ENCODE measurements around the gene LRRC4C.
A peak's percentile ranks its signal among the peaks of the same experiment; 100 is the strongest.

The LRRC4C gene

GRCh38 chr11:41247621-41248020 is 211.8 kb downstream of the LRRC4C start:
- DNase-seq = no peak

DNA sequence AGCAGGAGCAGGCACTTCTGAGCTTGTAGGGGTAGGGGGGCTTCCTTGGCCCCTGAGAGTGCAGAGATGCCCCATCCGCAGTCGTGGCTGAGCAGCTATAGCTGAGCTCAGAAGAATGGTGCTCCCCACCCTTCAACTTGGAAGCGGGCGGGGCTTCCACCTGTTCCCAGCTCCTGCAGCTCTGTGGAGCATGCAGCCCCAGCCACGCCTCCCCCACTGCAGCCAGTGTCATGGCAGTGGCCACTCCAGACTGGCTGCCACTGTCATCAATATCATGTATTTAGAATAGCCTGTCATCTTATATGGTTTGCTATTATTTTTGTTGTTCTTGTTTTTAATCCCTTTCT is 213.1 kb downstream of the LRRC4C start:
- DNase-seq = no peak

DNA sequence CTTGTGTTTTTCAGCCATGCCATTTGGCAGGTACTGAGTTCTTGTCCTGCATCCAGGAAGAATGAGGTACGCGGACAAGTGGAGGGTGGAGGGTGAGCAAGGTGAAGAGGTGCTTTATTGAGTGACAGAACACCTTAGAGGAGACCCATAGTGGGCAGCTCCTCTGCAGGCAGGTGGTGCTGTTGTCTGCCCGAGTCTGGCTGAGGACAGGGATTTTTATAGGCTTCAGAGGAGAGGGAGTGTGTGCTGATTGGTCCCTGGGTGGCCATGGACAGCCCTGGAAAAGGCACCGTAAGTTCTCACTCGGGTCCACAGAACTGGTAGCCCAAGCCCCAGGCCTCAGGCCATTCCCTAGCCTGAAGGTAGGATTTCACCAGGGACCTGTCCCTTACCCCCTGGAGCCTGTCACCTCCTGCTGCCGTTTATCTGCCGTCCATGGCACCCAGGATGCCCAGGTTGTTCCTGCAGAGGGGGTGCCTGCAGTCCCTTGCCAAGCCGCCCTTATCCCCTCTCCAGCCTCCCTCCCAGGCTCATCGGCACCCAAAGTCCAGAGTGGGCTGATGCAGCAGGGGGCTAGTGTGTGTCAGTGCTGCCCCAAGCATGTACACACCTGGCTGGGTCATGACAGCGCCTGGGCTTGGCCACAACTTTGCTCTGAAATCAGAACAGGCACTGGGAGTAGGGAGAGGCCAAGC is 213.6 kb downstream of the LRRC4C start:
- no peak for DNase-seq

DNA sequence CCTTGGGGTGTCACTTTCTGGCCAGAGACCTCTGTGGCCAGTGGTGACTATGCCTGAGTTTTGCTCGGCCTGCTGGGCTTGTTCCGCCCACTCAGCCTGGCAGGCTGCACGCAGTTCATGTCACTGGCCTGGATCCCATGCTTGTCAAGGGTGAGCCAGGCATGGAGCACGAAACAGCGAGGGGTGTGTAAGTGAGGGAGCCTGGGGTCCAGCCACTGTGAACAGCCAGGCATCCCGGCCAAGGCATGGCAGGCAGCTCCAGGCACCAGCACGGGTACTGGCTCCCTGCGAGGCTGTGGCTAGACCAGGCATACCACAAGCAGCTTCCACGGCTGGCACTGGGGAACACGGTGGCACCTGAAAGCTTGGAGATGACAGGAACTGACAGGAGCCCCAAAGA is 214.3 kb downstream of the LRRC4C start:
- DNase-seq = no peak

GRCh38 chr11:41237382-41237781 is 222.1 kb downstream of the LRRC4C start:
- DNase-seq = no peak

- no peak for DNase-seq
Measured at GRCh38 chr11:41235668-41236067, 223.8 kb downstream of the LRRC4C start.

DNA sequence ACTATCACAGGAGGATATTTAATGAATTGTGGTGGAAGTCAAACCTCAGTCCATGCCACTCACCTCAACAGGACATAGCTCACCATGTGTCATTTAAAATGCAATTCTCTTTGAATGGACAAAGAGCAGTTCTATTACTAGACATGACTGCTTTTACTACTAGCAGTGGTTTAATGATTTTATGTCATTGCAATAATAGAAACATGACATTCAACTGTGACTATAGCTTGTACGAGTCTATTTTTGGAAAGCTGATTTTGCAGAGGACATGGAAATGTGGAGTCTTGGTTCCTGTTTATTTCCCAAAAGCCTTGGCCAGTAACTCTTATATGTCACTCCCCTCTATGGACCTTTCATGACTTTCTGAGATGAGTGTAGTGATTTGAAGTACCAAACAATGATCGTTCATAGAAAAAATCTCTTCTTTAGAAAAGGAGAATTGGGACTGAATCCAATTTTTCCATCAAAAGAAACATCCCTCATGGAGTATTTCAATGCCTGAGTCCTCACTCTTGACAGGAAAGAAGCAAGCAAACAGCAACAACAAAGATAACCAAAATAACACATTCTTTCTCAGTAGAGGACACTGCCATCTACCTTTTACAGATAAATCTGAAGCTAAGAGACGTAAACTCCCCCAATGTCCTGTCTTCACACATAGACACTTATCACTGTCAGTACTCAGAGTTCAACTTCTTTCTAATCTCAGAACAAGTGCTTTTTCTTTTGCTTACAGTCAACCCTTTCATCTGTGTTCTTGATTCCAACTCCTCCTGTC is 233.4 kb downstream of the LRRC4C start:
- no peak for DNase-seq

GRCh38 chr11:41222236-41222635 is 237.2 kb downstream of the LRRC4C start:
- no peak for DNase-seq

GRCh38 chr11:41206388-41206787 is 253.1 kb downstream of the LRRC4C start:
- no peak for DNase-seq

- DNase-seq = peak in 1 of 2 experiments; percentile 2
Measured at GRCh38 chr11:41201156-41201555, 258.3 kb downstream of the LRRC4C start.

GRCh38 chr11:41190437-41191082 is 268.9 kb downstream of the LRRC4C start:
- no peak for DNase-seq

- no peak for DNase-seq
Measured at GRCh38 chr11:41189701-41190436, 269.6 kb downstream of the LRRC4C start.

GRCh38 chr11:41177791-41178190 is 281.7 kb downstream of the LRRC4C start:
- no peak for DNase-seq

- no peak for DNase-seq
Measured at GRCh38 chr11:41175304-41175972, 284.0 kb downstream of the LRRC4C start.

DNA sequence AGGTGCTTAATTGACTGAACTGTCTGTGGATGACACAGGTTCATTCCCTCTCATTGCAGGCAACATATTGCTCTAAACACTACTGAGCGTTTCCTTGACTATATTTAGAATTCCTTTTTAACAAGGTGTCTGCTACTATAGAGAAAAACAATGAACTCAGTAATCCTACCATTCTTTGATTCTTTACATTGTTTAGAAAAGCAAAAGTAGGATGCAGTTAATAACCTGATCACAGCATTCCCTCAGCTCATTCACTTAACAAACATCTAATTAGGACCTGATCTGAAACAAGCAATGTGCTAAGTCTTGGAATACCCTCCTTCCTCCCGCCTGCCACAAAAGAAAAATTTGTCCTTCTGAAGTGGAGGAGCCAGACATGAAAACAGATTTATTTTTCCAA is 313.1 kb downstream of the LRRC4C start:
- DNase-seq = no peak

DNA sequence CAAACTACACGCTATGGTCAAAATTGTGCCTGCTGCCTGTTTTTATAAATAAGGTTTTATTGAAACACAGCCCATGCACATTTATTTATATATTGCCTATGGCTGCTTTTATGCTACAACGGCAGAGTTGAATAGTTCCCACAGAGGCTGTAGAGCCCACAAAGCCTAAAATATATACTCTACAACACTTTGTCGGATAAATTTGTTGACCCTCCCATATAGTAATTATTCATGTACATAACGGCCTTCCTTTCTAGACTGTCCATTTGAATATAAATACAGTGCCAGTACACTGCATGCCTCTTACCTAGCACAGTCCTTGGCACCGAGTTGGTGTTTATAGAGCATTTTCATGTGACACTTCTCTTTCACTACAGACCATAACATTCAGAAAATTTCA is 314.0 kb downstream of the LRRC4C start:
- no peak for DNase-seq

DNA sequence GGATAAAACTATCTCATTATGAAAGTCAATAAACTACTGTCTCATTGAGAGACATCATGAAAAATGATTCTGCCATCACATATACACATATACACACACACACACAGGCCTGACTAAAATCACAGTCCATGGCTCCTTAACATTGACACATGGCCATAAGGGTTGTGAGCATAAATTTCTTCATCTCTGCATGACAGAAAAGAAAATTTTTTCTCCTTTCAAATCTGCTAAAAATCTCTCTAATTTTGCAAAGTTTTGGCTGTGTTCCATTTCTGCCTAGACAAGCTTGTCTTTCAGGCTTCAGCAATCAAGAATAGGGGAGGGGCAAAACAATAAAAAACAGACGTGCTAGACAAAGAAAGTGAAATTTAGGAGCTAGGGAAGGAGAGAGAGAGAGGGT is 324.5 kb downstream of the LRRC4C start:
- no peak for DNase-seq

GRCh38 chr11:41133023-41133422 is 326.4 kb downstream of the LRRC4C start:
- no peak for DNase-seq

GRCh38 chr11:41121600-41121999 is 337.9 kb downstream of the LRRC4C start:
- DNase-seq = no peak

DNA sequence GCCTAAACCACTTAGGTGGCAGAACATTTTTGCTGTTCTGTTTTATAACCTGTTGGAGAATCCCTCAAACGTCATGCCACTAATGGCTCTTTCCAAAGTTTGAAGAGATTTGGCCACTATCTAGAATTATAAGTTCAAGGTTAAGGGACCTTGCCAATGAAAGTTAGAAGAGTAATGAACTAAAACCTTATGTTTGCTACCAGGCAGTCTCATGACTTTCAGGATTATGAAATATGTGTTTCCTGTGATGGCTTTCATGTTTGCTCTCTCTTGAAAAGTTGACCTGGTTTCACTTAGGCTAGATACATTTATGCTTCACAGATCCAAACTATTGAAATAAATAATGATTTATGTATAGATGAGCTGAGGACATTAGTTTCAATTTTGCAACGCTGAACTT is 340.0 kb downstream of the LRRC4C start:
- no peak for DNase-seq

DNA sequence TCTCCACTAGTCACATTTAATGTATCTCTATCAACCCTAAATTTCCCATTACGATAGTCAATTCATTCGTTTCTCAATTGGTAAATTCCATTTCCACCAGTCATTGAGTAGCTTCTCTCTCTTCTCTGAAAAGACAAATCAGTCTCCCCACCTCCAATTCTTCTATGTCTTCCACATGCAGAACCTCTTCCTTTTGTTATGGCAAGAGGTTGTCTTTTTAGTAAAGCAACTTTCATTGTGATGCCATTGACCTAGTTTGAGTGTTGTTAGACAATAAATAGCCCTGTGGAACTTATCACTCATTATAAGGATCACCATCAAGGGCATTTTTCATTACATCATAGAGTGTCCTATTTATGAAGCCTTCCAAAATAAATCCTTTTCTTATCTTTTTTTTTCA is 340.9 kb downstream of the LRRC4C start:
- no peak for DNase-seq

GRCh38 chr11:41116970-41117369 is 342.5 kb downstream of the LRRC4C start:
- no peak for DNase-seq

- DNase-seq = no peak
Measured at GRCh38 chr11:41115066-41115465, 344.4 kb downstream of the LRRC4C start.
